Natural killer cell (primary cell): Measurements from ENCODE around the gene SLC16A10. TPM values are rescaled to one million over a fixed set of nuclear protein-coding genes. Genes with fewer than 3 reads are reported as not detected.
"Not testable (repeated sequence)": the region's sequence is repeated elsewhere in the genome, so short reads cannot be mapped to it uniquely, and the experiment has no call there.

Experiments
- ATAC-seq, 3 donors: fragments of 150-1000 bp in 2 of 3; fragments of 200-7000 bp in 1 of 3; cut with Tn5 transposase; 1 replicate in 1 of 3; 2 replicates in 2 of 3; pipeline ENCODE4 v1.10.0; 2021; ENCODE audit warnings: mild to moderate bottlenecking in 2 of 3, moderate library complexity in 2 of 3
- DNase-seq, 2 donors: peaks; one replicate each; pipeline versions ENCODE4 v3.0.0 to v3.0.0-alpha.2; 2013 to 2021; ENCODE audit warnings: mixed read lengths in 1 of 2
- H3K27ac ChIP-seq: one replicate; pipeline ENCODE4 v1.5.1; 2013; ENCODE audit warnings: mild to moderate bottlenecking, low read length
- H3K27me3 ChIP-seq: one replicate; pipeline ENCODE4 v1.6.1; 2013; ENCODE audit warnings: low read length; ENCODE audit not compliant: control insufficient read depth, insufficient read depth
- H3K36me3 ChIP-seq: one replicate; pipeline ENCODE4 v1.6.1; 2013; ENCODE audit warnings: low read length; ENCODE audit not compliant: control insufficient read depth, insufficient read depth
- H3K4me1 ChIP-seq: one replicate; pipeline ENCODE4 v1.6.1; 2013; ENCODE audit warnings: low read length; ENCODE audit not compliant: control insufficient read depth, insufficient read depth
- H3K4me3 ChIP-seq: one replicate; pipeline ENCODE4 v1.5.1; 2013; ENCODE audit warnings: low read length
- H3K9me3 ChIP-seq: one replicate; pipeline ENCODE4 v1.6.1; 2013; ENCODE audit warnings: low read length; ENCODE audit not compliant: control insufficient read depth, insufficient read depth
- H3K27ac Mint-ChIP-seq, 2 donors: one replicate each; pipeline ENCODE4 v1.8.0; 2022; ENCODE audit warnings: mild to moderate bottlenecking in 2 of 2, mixed read lengths in 2 of 2, moderate library complexity in 1 of 2
- H3K27me3 Mint-ChIP-seq, 2 donors: one replicate each; pipeline ENCODE4 v1.8.0; 2022; ENCODE audit warnings: low read depth in 2 of 2, mixed read lengths in 2 of 2
- H3K36me3 Mint-ChIP-seq: one replicate; pipeline ENCODE4 v1.8.0; 2022; ENCODE audit warnings: mixed read lengths
- H3K4me1 Mint-ChIP-seq, 2 donors: one replicate each; pipeline ENCODE4 v1.8.0; 2022; ENCODE audit warnings: mixed read lengths in 2 of 2
- H3K4me3 Mint-ChIP-seq: one replicate; pipeline ENCODE4 v1.8.0; 2022; ENCODE audit warnings: mild to moderate bottlenecking, moderate library complexity, mixed read lengths
- H3K9me3 Mint-ChIP-seq, 2 donors: one replicate each; pipeline ENCODE4 v1.8.0; 2022; ENCODE audit warnings: mixed read lengths in 2 of 2
- whole genome bisulfite sequencing: methylation state at CpG from one replicate; pipeline ENCODE4 v1.1.7; 2013; ENCODE audit warnings: missing lambda C conversion rate; ENCODE audit not compliant: insufficient coverage; 5-methylcytosine and 5-hydroxymethylcytosine counted together
- intact Hi-C: fragments of 100-400 bp; cut with micrococcal nuclease; formaldehyde crosslinking; loops from one replicate; pipeline ENCODE4 v1.14.2; 2022
- total RNA-seq, 4 donors: library from RNA; stranded (reverse); fragments of 120-200 nt in 1 of 4; gene quantifications; one replicate each; pipeline versions ENCODE4 v1.2.3 to v1.2.4, GENCODE V29; 2013 to 2022
- TF ChIP-seq, protein P1 (sequence below): fragments of 200-600 bp; IDR thresholded peaks from one replicate; pipeline ENCODE4 v1.8.0; 2022; ENCODE audit warnings: antibody characterized with exemption

Gene SLC16A10
- total RNA-seq, 3 donors from 2014 or later (not counting 1 experiment from before 2014, with no cell fraction given), result 0.05 to 0.53 (median 0.18) TPM

DNA sequence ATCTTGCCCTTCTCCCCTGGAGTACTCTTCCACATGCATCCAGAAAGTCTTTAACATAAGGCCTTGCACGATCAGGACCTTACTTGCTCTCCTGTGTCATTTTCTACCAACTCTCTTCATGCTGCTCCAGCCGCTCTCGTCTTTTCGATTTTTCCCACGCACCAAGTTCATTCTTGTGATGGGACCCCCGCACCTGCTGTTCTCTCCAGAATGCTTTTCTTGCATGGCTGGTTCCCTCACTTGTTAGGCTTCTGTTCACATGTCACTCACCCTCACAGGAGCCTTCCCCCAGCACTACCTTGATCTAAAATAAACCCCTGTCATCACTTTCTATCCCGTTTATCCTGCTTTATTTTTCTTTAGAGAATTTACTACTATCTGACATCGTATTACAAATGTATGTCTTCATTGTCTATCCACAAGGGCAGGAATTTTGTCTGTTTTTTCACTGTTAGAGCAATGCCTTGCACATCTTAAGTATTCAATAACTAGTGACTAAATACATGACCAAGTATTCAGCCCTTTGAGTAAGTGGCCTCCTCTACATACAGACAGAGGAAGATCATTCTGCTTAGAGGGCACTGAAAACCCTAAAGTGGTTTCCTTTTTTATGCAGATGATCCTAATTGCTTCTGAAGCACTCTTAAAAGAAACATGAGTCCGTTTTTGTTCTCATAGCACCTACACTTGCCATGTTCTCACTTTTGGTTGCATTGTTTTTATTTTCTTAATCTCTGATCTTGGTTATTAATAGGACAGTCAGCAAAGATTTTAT is 166.9 kb downstream of the SLC16A10 start:
- Histone ChIP-seq H3K9me3 (no peaks in the 10 kb centered on the region), H3K36me3 (no peaks in the 10 kb centered on the region), H3K4me3 (no peak overlapping the region), H3K27me3 (no peaks in the 10 kb centered on the region), H3K27ac (no peak overlapping the region), H3K4me1 (peaks cover 4% of the 10 kb centered on the region)
- 88% methylated on average over 9 of the region's 9 CpGs for WGBS
- ATAC-seq (no peak), DNase-seq (no peak)
- H3K27ac Mint-ChIP-seq, result no peak overlapping the region
- peaks cover 8% of the 10 kb centered on the region in 2 donors for H3K4me1 Mint-ChIP-seq
- intact Hi-C loops, result loop anchor here (10.0 kb wide), 1 partner anchor 391 kb away; no protein-coding TSS in a partner anchor
- peaks cover 16% of the 10 kb centered on the region in 2 donors for H3K27me3 Mint-ChIP-seq
- TF ChIP-seq, protein P1, sequence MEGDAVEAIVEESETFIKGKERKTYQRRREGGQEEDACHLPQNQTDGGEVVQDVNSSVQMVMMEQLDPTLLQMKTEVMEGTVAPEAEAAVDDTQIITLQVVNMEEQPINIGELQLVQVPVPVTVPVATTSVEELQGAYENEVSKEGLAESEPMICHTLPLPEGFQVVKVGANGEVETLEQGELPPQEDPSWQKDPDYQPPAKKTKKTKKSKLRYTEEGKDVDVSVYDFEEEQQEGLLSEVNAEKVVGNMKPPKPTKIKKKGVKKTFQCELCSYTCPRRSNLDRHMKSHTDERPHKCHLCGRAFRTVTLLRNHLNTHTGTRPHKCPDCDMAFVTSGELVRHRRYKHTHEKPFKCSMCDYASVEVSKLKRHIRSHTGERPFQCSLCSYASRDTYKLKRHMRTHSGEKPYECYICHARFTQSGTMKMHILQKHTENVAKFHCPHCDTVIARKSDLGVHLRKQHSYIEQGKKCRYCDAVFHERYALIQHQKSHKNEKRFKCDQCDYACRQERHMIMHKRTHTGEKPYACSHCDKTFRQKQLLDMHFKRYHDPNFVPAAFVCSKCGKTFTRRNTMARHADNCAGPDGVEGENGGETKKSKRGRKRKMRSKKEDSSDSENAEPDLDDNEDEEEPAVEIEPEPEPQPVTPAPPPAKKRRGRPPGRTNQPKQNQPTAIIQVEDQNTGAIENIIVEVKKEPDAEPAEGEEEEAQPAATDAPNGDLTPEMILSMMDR, result no peak
- no peaks in the 10 kb centered on the region for H3K9me3 Mint-ChIP-seq
- no peak overlapping the region for H3K4me3 Mint-ChIP-seq
- H3K36me3 Mint-ChIP-seq, result no peaks in the 10 kb centered on the region

DNA sequence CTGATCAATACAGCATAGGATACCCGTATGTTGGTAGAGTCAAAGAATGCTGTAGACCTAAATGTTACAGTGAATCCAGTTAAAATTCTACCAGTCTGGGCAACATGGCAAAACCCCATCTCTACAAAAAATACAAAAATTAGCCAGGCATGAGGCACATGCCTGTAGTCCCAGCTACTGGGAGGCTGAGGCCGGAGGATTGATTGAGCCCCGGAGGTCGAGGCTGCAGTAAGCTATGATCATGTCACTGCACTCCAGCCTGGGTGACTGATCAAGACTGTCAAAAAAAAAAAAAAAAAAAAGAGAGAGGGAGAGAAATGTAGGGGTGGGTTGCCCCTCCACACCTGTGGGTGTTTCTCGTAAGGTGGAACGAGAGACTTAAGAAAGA is 167.5 kb downstream of the SLC16A10 start:
- no peaks in the 10 kb centered on the region for H3K27me3 ChIP-seq
- DNase-seq (no peak), ATAC-seq (no peak)
- no peak overlapping the region for H3K4me3 ChIP-seq
- Mint-ChIP-seq H3K9me3 (no peaks in the 10 kb centered on the region), H3K4me1 (peaks cover 9% of the 10 kb centered on the region in 2 donors), H3K27me3 (peaks cover 13 to 16% of the 10 kb centered on the region in 2 donors), H3K27ac (no peak overlapping the region), H3K4me3 (no peak overlapping the region), H3K36me3 (no peaks in the 10 kb centered on the region)
- TF ChIP-seq, protein P1, result no peak
- no peaks in the 10 kb centered on the region for H3K9me3 ChIP-seq
- H3K27ac ChIP-seq, result no peak overlapping the region
- H3K4me1 ChIP-seq, result peaks cover 7% of the 10 kb centered on the region
- intact Hi-C loops, result loop anchor here (10.0 kb wide), 1 partner anchor 390 kb away; no protein-coding TSS in a partner anchor
- WGBS, result 91% methylated on average over 5 of the region's 6 CpGs
- H3K36me3 ChIP-seq, result no peaks in the 10 kb centered on the region

DNA sequence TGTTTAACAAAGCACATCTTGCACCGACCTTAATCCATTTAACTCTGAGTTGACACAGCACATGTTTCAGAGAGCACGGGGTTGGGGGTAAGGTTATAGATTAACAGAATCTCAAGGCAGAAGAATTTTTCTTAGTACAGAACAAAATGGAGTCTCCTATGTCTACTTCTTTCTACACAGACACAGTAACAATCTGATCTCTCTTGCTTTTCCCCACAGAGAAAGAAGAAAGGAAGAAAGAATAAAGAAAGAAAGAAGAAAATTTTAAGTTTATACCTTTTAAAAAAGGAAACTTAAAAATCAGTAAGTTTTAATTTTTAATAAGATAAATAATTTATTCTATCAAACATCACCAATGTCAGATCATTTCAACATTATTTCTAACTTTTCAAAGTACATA is 168.5 kb downstream of the SLC16A10 start:
- not testable (repeated sequence) for H3K4me3 Mint-ChIP-seq, H3K36me3 ChIP-seq, DNase-seq, H3K4me3 ChIP-seq, H3K27ac ChIP-seq, H3K27me3 ChIP-seq, H3K9me3 Mint-ChIP-seq, H3K36me3 Mint-ChIP-seq, ATAC-seq, H3K27ac Mint-ChIP-seq, H3K9me3 ChIP-seq
- Mint-ChIP-seq H3K4me1 (peaks cover 9 to 16% of the 10 kb centered on the region in 2 donors), H3K27me3 (peaks cover 13 to 16% of the 10 kb centered on the region in 2 donors)
- no CpG with 5 or more reads among the region's 2 CpGs for WGBS
- peaks cover 17% of the 10 kb centered on the region for H3K4me1 ChIP-seq
- intact Hi-C loops, result loop anchor here (10.0 kb wide), 1 partner anchor 389 kb away; no protein-coding TSS in a partner anchor

DNA sequence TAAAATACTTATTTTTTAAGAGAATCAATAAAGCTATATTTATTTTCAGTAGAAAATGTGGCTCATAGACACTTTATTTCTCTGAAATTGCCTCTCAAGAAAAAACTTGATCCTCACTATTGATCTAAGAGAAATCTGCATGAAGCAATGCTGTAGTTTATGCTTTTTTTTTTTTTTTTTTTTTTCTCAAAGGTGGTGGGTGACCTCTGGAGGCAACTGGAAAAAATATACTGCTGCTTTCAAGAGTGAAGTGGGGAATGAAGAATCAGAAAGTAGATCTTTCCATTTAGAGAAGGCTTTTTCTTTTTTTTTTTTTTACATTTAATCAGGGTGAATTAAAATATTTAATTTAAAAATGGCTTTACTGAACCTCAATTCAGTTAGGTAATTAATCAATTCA is 169.3 kb downstream of the SLC16A10 start:
- H3K27me3 Mint-ChIP-seq, result peaks cover 13 to 16% of the 10 kb centered on the region in 2 donors
- H3K27ac Mint-ChIP-seq, result no peak overlapping the region
- H3K4me3 Mint-ChIP-seq, result no peak overlapping the region
- TF ChIP-seq, protein P1, result no peak
- Histone ChIP-seq H3K9me3 (no peaks in the 10 kb centered on the region), H3K27me3 (no peaks in the 10 kb centered on the region), H3K36me3 (no peaks in the 10 kb centered on the region), H3K27ac (no peak overlapping the region), H3K4me3 (no peak overlapping the region), H3K4me1 (peaks cover 17% of the 10 kb centered on the region)
- no peaks in the 10 kb centered on the region for H3K9me3 Mint-ChIP-seq
- no peak for ATAC-seq
- H3K36me3 Mint-ChIP-seq, result no peaks in the 10 kb centered on the region
- DNase-seq, result no peak
- intact Hi-C loops, result loop anchor here (10.0 kb wide), 1 partner anchor 388 kb away; no protein-coding TSS in a partner anchor
- H3K4me1 Mint-ChIP-seq, result peaks cover 9 to 20% of the 10 kb centered on the region in 2 donors
